SKM-1 treated with dmso at 0.1 percent for 144 hours (cell line): Measurements from ENCODE around the gene THRAP3.

Source experiments
- DNase-seq: peaks from one replicate; lab custom pipeline; 2025; ENCODE audit not compliant: unreplicated experiment; lab: John Stamatoyannopoulos, UW

The THRAP3 gene

DNA sequence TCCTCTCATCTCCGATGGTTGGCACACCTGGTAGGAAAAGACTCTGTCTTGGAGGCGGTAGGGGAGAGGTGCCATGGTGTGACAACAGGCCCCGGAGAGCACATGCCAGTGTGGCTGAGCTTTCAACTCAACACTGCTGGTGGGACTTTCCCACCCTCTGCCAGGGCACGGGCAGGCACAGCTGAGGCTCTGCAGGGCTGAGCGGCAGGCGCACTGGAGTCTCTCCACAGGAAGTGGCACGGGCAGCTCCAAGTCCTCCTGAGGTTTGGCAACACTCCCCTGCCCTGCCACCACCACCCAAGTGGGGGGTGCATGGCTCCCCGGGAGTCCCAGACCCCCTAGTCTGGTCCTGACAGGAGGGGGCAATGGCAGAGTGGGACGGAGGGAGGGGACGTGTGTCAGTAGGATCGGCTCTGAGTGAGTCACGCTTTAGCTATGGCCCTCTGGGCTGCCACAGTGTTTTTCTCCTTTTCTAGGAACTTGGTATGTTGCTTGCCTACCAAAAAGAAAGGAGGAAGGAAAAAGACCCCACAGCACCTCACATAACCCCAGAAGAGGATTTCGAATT, 126.5 kb downstream of the THRAP3 start:
- no peak for DNase-seq

DNA sequence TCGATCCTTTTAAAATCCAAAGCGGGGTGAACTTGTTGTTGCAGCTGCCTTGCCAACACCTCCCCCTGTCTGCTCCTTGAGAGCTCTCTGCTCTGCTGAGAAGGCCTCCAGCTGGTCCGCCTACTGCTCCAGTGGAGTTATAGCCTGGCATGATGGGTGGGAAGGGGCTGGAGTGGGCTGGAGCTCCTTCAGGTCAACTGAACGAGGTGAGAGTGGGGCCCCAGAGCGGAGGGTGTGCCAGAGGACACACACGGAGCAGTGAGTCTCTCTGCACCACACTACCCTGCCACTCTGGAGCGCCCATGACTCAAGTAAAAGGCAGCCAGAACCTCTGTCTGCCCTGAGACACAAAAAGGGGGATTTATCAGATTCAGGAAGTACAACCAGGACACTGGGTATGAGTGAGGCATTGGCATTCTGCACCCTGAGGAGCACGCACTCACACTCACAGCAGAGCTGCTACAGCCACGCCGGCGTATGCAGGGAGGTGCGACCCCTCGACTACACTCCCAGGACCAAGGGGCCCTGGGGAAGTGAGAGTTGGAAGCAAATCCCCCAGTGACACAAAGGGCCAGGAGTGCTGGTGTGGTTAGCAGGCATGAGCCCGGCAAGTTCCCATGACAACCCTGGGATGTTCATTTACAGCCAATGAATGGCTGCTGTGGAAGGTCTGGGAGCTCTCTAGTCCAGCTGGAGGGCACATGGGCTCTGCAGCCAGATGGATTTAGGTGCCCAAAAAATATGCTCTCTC, 127.2 kb downstream of the THRAP3 start:
- DNase-seq: no peak

DNA sequence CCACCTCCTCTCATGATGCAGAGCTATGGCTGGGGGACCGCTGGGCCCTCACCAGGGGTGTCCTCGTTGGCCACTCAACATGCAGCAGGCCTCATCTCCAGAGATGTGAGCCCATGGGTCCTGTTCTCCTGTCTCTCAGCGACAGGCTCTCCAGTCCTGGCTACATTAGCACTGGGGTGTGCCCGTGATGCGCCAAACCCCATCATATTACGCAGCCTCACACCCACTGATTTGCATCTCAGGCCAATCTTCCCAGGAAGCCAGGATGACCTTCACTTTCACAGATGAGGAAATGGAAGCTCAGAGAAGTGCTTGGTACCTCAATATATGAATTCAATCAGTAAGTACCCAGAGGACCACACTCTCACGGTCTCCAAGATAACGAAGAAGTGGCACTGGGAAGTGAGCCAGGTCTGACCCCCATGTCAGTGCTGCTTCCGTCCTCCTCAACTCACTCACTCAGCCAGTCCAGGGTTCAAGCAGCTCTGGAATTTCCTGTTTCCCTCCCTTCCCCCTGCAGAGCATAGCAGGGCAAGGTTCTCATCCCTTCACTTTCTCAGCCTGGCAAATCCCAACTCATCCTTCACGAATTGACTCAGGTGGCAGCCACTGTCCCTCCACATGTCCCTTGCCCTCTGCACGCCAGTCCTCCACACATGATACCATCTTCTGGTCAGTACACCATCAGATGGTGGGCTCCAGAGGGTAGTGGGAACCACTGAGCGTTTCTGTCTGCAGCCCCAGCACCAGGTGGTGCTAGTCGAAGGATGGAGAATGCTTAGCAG, 128.1 kb downstream of the THRAP3 start:
- DNase-seq: no peak

DNA sequence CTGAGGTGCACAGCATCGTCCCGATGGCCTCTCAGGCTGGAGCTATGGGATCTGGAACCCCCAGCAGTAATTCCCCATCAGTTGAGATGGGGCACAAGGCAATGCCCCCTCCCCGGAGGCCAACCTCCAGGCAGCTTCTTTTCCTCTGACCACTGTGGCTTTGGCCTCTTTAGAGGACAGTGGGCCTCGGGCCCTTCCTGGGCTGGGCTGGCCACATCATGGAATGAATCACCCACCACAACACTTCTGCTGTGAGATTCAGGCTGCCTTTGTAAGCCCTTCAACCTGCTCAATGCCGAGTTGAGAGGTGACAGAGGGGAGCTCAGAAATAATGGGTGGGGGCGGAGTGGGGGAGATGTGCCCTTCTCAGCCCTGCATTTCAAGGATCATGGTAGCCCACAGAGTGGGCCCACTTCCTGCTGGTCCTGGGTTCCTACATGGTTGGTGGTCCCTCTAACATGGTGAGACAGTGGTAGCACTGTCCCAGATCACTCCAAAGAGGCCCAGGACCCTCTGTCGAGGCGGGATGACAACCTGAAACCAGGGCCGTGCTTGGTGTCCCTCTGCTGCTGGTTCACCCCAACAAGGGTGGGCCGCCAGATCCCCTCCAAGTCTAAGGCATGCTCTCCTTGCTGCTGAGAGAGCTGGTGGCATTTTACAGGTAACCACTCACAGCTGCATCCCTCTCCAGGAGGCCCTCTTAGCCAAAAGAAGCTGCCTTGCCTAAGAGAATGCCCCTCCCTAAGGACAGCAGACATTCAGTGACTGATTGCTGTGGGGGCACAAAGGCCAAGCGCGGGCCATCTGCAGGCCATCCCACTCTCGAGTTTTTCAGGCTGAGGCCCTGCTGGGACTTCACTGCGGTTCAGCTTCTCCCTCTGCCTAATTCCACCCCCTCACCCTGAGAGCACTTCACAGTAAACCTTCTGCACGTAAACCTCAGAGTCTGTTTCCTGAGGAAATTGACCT, 129.0 kb downstream of the THRAP3 start:
- DNase-seq: no peak

DNA sequence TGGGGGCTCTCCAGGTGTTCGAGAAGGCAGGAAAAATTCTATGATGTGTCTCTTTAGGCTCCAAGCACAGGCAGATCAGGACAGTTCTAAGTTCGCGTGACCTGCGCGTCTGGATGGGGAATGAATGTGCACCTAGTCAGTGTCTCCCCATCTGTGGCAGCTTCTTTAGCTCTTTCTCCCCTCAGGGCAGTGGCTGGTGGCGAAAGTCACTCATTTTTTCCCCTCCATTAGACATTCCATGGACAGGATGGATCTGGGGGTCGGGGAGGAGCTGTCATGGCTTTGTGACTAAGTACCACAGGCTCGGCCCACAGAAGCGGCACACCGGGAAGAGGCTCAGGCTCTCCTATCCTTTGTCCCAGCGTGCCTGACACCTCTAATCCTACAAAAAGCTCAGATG, 130.2 kb downstream of the THRAP3 start:
- DNase-seq: no peak
